ENCODE data around the gene MED13L. TPM values are rescaled to one million over a fixed set of nuclear protein-coding genes. Genes with fewer than 3 reads are reported as not detected.

The MED13L gene
- total RNA-seq, 2 experiments from 2014 or later, result 42.4 to 46.0 TPM

- no peak overlapping the region for H3K4me3 Mint-ChIP-seq
- CTCF ChIA-PET, result interaction anchor here (1.0 kb wide), 1 partner anchor 41 kb away, joined by 4 read pairs; no protein-coding TSS in a partner anchor
These were observed 320.8 kb downstream of the MED13L start for GRCh38 chr12:115956659-115957058.

GRCh38 chr12:115956236-115956635, 321.3 kb downstream of the MED13L start:
- CTCF ChIA-PET, result interaction anchor here (0.6 kb wide), 1 partner anchor 477 kb away, joined by 3 read pairs; no protein-coding TSS in a partner anchor
- H3K9me3 Mint-ChIP-seq, result no peaks in the 10 kb centered on the region
- no peak for DNase-seq
- H3K36me3 Mint-ChIP-seq (ENCODE audit: low read depth), result peaks cover 9% of the 10 kb centered on the region
- no peak overlapping the region for H3K27ac Mint-ChIP-seq
- H3K27me3 Mint-ChIP-seq (ENCODE audit: low read depth), result no peaks in the 10 kb centered on the region
- no peak overlapping the region for H3K4me3 Mint-ChIP-seq
- intact Hi-C loops (cut with micrococcal nuclease), result no loop called here
- H3K4me1 Mint-ChIP-seq (ENCODE audit: low read depth), result no peaks in the 10 kb centered on the region

More at GRCh38 chr12:115956659-115957058, 320.8 kb downstream of the MED13L start:
- Mint-ChIP-seq H3K36me3 (ENCODE audit: low read depth) (peaks cover 7% of the 10 kb centered on the region), H3K4me1 (ENCODE audit: low read depth) (no peaks in the 10 kb centered on the region), H3K27me3 (ENCODE audit: low read depth) (no peaks in the 10 kb centered on the region), H3K27ac (no peak overlapping the region), H3K9me3 (no peaks in the 10 kb centered on the region)
- intact Hi-C loops (cut with micrococcal nuclease), result no loop called here
- no peak for DNase-seq

GRCh38 chr12:115953450-115953849, 324.0 kb downstream of the MED13L start:
- H3K4me3 Mint-ChIP-seq, result no peak overlapping the region
- peaks cover 4% of the 10 kb centered on the region for H3K36me3 Mint-ChIP-seq (ENCODE audit: low read depth)
- no peak for DNase-seq
- H3K9me3 Mint-ChIP-seq, result no peaks in the 10 kb centered on the region
- no peaks in the 10 kb centered on the region for H3K4me1 Mint-ChIP-seq (ENCODE audit: low read depth)
- CTCF ChIA-PET, result no interaction called here
- intact Hi-C loops (cut with micrococcal nuclease), result no loop called here
- no peaks in the 10 kb centered on the region for H3K27me3 Mint-ChIP-seq (ENCODE audit: low read depth)
- H3K27ac Mint-ChIP-seq, result no peak overlapping the region

GRCh38 chr12:115953031-115953430, 324.5 kb downstream of the MED13L start:
- no peaks in the 10 kb centered on the region for H3K9me3 Mint-ChIP-seq
- no peak overlapping the region for H3K4me3 Mint-ChIP-seq
- H3K27ac Mint-ChIP-seq, result no peak overlapping the region
- peaks cover 4% of the 10 kb centered on the region for H3K36me3 Mint-ChIP-seq (ENCODE audit: low read depth)
- H3K4me1 Mint-ChIP-seq (ENCODE audit: low read depth), result no peaks in the 10 kb centered on the region
- CTCF ChIA-PET, result no interaction called here
- intact Hi-C loops (cut with micrococcal nuclease), result no loop called here
- no peak for DNase-seq
- H3K27me3 Mint-ChIP-seq (ENCODE audit: low read depth), result no peaks in the 10 kb centered on the region

- Mint-ChIP-seq H3K27me3 (ENCODE audit: low read depth) (no peaks in the 10 kb centered on the region), H3K4me3 (no peak overlapping the region)
- CTCF ChIA-PET, result no interaction called here
These were observed 326.5 kb downstream of the MED13L start for GRCh38 chr12:115950959-115951358.

GRCh38 chr12:115949675-115950074, 327.8 kb downstream of the MED13L start:
- Mint-ChIP-seq H3K27ac (no peak overlapping the region), H3K9me3 (no peaks in the 10 kb centered on the region), H3K4me3 (no peak overlapping the region), H3K36me3 (ENCODE audit: low read depth) (peaks cover 4% of the 10 kb centered on the region), H3K27me3 (ENCODE audit: low read depth) (no peaks in the 10 kb centered on the region), H3K4me1 (ENCODE audit: low read depth) (no peaks in the 10 kb centered on the region)
- intact Hi-C loops (cut with micrococcal nuclease), result no loop called here
- CTCF ChIA-PET, result interaction anchor here (0.6 kb wide), 1 partner anchor 333 kb away, joined by 3 read pairs; no protein-coding TSS in a partner anchor
- no peak for DNase-seq

More at GRCh38 chr12:115950959-115951358, 326.5 kb downstream of the MED13L start:
- H3K27ac Mint-ChIP-seq, result no peak overlapping the region
- no peak for DNase-seq
- peaks cover 4% of the 10 kb centered on the region for H3K36me3 Mint-ChIP-seq (ENCODE audit: low read depth)
- H3K9me3 Mint-ChIP-seq, result no peaks in the 10 kb centered on the region
- intact Hi-C loops (cut with micrococcal nuclease), result no loop called here
- H3K4me1 Mint-ChIP-seq (ENCODE audit: low read depth), result no peaks in the 10 kb centered on the region

- no peaks in the 10 kb centered on the region for H3K4me1 Mint-ChIP-seq (ENCODE audit: low read depth)
- no peaks in the 10 kb centered on the region for H3K27me3 Mint-ChIP-seq (ENCODE audit: low read depth)
- H3K27ac Mint-ChIP-seq, result no peak overlapping the region
- H3K36me3 Mint-ChIP-seq (ENCODE audit: low read depth), result peaks cover 4% of the 10 kb centered on the region
- CTCF ChIA-PET, result interaction anchor here (1.7 kb wide), 1 partner anchor 30 kb away, joined by 4 read pairs; no protein-coding TSS in a partner anchor
- H3K4me3 Mint-ChIP-seq, result no peak overlapping the region
- H3K9me3 Mint-ChIP-seq, result no peaks in the 10 kb centered on the region
- DNase-seq, result no peak
- intact Hi-C loops (cut with micrococcal nuclease), result no loop called here
These were observed 329.8 kb downstream of the MED13L start for GRCh38 chr12:115947696-115948062.

GRCh38 chr12:115946867-115947695, 330.4 kb downstream of the MED13L start:
- H3K4me1 Mint-ChIP-seq (ENCODE audit: low read depth), result no peaks in the 10 kb centered on the region
- DNase-seq, result no peak
- CTCF ChIA-PET, result interaction anchor here (1.7 kb wide), 1 partner anchor 29 kb away, joined by 4 read pairs; no protein-coding TSS in a partner anchor
- H3K9me3 Mint-ChIP-seq, result no peaks in the 10 kb centered on the region
- H3K36me3 Mint-ChIP-seq (ENCODE audit: low read depth), result peaks cover 4% of the 10 kb centered on the region
- no peak overlapping the region for H3K4me3 Mint-ChIP-seq
- H3K27ac Mint-ChIP-seq, result no peak overlapping the region
- no peaks in the 10 kb centered on the region for H3K27me3 Mint-ChIP-seq (ENCODE audit: low read depth)
- intact Hi-C loops (cut with micrococcal nuclease), result no loop called here

- intact Hi-C loops (cut with micrococcal nuclease), result no loop called here
- peaks cover 2% of the 10 kb centered on the region for H3K36me3 Mint-ChIP-seq (ENCODE audit: low read depth)
- no peaks in the 10 kb centered on the region for H3K4me1 Mint-ChIP-seq (ENCODE audit: low read depth)
- H3K27ac Mint-ChIP-seq, result no peak overlapping the region
- H3K9me3 Mint-ChIP-seq, result no peaks in the 10 kb centered on the region
- no peak overlapping the region for H3K4me3 Mint-ChIP-seq
- H3K27me3 Mint-ChIP-seq (ENCODE audit: low read depth), result no peaks in the 10 kb centered on the region
- no peak for DNase-seq
- CTCF ChIA-PET, result no interaction called here
These were observed 331.4 kb downstream of the MED13L start for GRCh38 chr12:115946092-115946491.

GRCh38 chr12:115945491-115945885, 332.0 kb downstream of the MED13L start:
- peaks cover 2% of the 10 kb centered on the region for H3K36me3 Mint-ChIP-seq (ENCODE audit: low read depth)
- no peak for DNase-seq
- no peaks in the 10 kb centered on the region for H3K27me3 Mint-ChIP-seq (ENCODE audit: low read depth)
- no peak overlapping the region for H3K27ac Mint-ChIP-seq
- intact Hi-C loops (cut with micrococcal nuclease), result no loop called here
- no peaks in the 10 kb centered on the region for H3K4me1 Mint-ChIP-seq (ENCODE audit: low read depth)
- CTCF ChIA-PET, result no interaction called here
- H3K4me3 Mint-ChIP-seq, result no peak overlapping the region
- H3K9me3 Mint-ChIP-seq, result no peaks in the 10 kb centered on the region

- peaks cover 2% of the 10 kb centered on the region for H3K36me3 Mint-ChIP-seq (ENCODE audit: low read depth)
- H3K9me3 Mint-ChIP-seq, result no peaks in the 10 kb centered on the region
- intact Hi-C loops (cut with micrococcal nuclease), result no loop called here
- DNase-seq, result no peak
- H3K4me1 Mint-ChIP-seq (ENCODE audit: low read depth), result no peaks in the 10 kb centered on the region
- H3K27me3 Mint-ChIP-seq (ENCODE audit: low read depth), result no peaks in the 10 kb centered on the region
- no peak overlapping the region for H3K27ac Mint-ChIP-seq
- H3K4me3 Mint-ChIP-seq, result no peak overlapping the region
- CTCF ChIA-PET, result no interaction called here
These were observed 332.5 kb downstream of the MED13L start for GRCh38 chr12:115944837-115945490.

GRCh38 chr12:115944392-115944742, 333.1 kb downstream of the MED13L start:
- H3K36me3 Mint-ChIP-seq (ENCODE audit: low read depth), result peaks cover 2% of the 10 kb centered on the region
- no peak overlapping the region for H3K4me3 Mint-ChIP-seq
- H3K4me1 Mint-ChIP-seq (ENCODE audit: low read depth), result no peaks in the 10 kb centered on the region
- CTCF ChIA-PET, result no interaction called here
- H3K9me3 Mint-ChIP-seq, result no peaks in the 10 kb centered on the region
- no peak for DNase-seq
- no peaks in the 10 kb centered on the region for H3K27me3 Mint-ChIP-seq (ENCODE audit: low read depth)
- no peak overlapping the region for H3K27ac Mint-ChIP-seq
- intact Hi-C loops (cut with micrococcal nuclease), result no loop called here
